ENCODE data around the gene DEDD.

DNA sequence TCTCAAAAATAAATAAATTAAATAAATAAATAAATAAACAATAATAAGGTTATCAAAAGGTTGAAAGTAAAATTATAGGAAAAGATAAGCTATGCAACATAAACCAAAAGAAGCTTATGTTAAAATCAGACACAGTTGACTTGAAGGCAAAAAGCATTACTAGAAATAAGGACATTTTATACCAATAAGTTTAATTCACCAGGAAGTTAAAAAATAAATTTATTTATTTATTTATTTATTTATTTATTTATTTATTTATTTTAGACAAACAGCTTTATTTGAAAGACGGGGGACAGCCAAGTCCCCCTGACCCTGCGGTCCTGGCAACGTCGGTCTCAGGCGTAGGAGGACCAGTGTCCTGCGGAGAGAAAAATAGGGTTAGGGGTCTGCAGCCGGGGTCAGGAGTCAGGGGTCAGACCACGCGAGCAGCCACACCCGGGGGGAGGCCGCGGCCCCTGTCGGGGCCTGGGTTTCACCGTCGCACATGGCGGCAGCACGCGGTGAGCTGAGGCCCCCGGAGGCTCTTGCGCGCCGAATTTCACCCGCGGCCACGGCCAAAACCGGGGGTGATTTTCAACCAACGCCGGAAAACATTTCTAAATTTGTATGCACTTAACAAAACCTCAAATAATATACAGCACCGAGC is 8.4 kb upstream of the DEDD start:
- TF ChIP-seq CTBP1 (IDR thresholded peaks at IDR 0.05; ENCODE audit: borderline replicate concordance): no peak
- no peak for TF ChIP-seq NFRKB (IDR thresholded peaks at IDR 0.05)
- TF ChIP-seq SP1 (IDR thresholded peaks at IDR 0.05): no peak
- TF ChIP-seq HDGF (IDR thresholded peaks at IDR 0.05; ENCODE audit: borderline replicate concordance): no peak
- TF ChIP-seq FOXM1 (IDR thresholded peaks at IDR 0.05; ENCODE audit: borderline replicate concordance): no peak
- no peak for TF ChIP-seq FOXK2 (IDR thresholded peaks at IDR 0.05)
- no peak for TF ChIP-seq SUZ12 (IDR thresholded peaks at IDR 0.05)
- no peak for TF ChIP-seq BHLHE40 (IDR thresholded peaks at IDR 0.05; ENCODE audit: borderline replicate concordance)
- no peak for TF ChIP-seq ZNF384 (IDR thresholded peaks at IDR 0.05)
- TF ChIP-seq, protein P1, sequence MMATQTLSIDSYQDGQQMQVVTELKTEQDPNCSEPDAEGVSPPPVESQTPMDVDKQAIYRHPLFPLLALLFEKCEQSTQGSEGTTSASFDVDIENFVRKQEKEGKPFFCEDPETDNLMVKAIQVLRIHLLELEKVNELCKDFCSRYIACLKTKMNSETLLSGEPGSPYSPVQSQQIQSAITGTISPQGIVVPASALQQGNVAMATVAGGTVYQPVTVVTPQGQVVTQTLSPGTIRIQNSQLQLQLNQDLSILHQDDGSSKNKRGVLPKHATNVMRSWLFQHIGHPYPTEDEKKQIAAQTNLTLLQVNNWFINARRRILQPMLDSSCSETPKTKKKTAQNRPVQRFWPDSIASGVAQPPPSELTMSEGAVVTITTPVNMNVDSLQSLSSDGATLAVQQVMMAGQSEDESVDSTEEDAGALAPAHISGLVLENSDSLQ (IDR thresholded peaks at IDR 0.05): no peak
- no peak for TF ChIP-seq TARDBP (IDR thresholded peaks at IDR 0.05)
- no peak for TF ChIP-seq FOXA1 (IDR thresholded peaks at IDR 0.05)
- TF ChIP-seq L3MBTL2 (conservative IDR thresholded peaks at IDR 0.05): no peak
